HG02798 (cell line): ENCODE results near the gene TBL3.
"Not testable (repeated sequence)": the region's sequence is repeated elsewhere in the genome, so short reads cannot be mapped to it uniquely, and the experiment has no call there.

Source experiments
- ATAC-seq: cut with Tn5 transposase; IDR thresholded peaks from one replicate; pipeline ENCODE4 v1.9.1; 2021; ENCODE audit warnings: mild to moderate bottlenecking; ENCODE audit not compliant: unreplicated experiment, poor library complexity

TBL3 gene

GRCh38 chr16:1942810-1943726 lies 28.8 kb upstream of the TBL3 start, which contains the start of gene MSRB1:
Gene MSRB1, minus strand, starts transcription at chr16:1943199. Its CDS starts 43 bp downstream, at chr16:1943156.
- ATAC-seq: peak; percentile 96

DNA sequence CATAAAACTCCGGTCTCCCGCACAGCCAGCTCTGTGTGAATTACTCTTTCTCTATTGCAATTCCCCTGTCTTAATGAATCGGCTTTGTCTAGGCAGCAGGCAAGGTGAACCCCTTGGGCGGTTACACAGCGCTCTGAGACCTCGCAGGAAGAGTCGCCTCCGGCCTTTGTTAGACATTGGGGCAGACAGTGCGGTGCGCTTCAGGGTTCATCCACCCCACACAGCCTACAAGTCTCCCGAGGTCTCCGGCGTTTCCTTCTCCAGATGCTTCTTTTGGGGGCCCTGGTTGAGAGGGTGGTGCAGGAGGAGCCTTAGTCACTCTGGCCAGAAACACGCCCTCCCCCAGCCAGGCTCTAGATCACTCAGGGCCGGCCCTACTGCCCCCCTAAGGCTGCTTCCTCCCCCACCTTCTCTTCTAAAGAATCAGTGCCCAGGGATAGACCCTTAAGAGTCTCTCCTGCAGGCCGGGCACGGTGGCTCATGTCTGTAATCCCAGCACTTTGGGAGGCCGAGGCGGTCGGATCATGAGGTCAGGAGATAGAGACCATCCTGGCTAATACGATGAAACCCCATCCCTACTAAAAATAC lies 27.1 kb upstream of the TBL3 start:
- no peak for ATAC-seq

- no peak for ATAC-seq
These were observed 26.1 kb upstream of the TBL3 start for GRCh38 chr16:1945559-1946391.

DNA sequence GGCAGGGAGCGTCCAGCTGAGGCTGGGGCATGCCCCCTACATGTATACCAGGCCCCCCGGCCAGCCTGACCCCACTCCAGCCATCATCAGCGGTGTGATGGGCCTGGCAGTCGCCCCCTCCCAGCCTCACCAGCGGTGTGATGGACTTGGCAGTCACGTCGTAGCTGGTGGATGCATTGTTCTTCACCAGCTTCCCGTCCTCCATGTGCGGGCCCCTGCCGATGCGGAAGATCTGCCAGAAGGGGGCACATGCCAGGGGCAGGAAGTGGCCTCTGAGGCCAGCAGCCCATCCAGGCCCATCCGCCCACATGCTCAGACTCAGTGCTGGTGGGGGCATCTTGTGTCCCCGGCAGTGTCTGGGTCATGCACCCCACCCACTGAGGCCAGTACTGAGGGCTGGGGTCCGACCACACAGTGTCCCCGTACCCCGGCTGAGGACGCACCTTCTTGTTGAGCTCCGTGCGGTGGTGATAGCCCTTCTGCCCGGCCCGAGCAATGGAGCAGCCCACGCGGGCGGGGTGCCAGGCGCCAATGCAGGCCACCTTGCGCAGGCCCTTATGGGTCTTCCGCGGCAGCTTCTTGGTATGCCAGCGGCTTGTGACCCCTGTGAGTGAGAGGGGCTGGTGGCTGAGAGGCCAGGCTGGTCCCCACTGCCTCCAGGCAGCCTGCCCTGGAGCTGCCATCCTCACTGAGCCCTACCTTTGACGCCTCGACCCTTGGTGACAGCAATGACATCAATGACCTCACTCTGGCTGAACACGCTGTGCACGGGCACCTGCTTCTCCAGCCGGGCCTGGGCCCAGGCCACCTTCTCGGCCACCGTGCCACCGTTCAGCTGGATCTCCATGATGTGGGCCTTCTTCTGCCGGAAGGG lies 25.1 kb upstream of the TBL3 start:
- no peak for ATAC-seq

DNA sequence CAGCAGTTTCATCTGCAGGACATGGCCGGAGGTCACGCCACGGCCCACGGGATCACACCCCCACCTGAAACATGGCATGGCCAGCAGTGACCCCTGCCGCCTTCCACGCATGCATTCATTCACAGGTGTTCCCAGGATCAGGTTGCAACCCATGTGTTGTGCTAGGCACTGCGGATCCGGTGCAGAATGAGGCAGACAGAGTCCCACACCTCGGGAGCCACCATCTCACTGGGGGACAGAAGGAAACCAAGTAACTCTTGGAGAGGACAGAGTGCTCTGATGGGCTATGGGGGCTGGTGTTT lies 24.5 kb upstream of the TBL3 start:
- ATAC-seq: no peak

DNA sequence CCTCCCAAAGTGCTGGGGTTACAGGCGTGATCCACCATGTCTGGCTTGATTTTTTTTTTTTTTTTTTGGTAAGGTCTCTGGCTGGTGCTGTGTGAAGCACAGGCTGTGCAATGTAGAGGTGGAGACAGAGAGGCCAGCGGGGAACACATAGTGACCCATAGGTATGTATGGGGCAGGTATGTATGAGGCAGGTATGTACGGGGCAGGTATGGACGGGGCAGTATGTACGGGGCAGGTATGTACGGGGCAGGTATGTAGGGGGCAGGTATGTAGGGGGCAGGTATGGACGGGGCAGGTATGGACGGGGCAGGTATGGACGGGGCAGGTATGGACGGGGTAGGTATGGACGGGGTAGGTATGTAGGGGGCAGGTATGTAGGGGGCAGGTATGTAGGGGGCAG lies 22.3 kb upstream of the TBL3 start:
- ATAC-seq: no peak

DNA sequence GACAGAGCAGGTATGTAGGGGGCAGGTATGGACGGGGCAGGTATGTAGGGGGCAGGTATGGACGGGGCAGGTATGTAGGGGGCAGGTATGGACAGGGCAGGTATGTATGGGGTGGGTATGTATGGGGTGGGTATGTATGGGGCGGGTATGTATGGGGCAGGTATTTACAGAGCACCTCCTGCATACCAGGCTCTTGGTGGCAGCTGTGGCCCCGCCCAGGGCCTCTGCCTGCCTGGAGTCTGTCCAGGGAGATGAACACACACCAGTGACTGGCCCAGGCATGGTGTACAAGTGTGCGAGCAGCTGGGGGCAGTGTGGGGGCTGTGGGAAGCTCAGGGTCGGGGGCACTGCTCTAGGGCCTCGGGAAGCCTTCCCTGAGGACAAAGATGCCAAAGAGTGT lies 21.8 kb upstream of the TBL3 start:
- no peak for ATAC-seq

DNA sequence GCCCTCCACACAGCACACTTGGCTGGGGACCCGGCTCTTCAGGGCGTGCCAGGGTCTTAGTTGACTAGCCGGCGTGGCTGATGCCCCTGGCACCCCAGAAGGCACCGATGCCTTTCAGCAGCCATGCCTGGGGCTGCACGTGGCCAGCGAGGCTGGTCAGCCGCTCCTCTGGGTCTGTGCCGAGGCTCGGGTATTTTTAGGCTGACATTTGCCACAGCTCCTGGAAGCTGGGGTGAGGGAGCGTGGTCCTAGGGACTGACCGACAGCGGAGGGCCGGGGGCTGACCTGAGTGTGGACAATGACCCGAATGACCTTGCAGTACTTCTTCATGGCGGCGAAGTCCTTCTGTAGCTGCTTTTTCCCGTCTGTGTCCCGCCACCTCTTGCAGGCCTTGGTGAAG lies 21.3 kb upstream of the TBL3 start:
- ATAC-seq: no peak

DNA sequence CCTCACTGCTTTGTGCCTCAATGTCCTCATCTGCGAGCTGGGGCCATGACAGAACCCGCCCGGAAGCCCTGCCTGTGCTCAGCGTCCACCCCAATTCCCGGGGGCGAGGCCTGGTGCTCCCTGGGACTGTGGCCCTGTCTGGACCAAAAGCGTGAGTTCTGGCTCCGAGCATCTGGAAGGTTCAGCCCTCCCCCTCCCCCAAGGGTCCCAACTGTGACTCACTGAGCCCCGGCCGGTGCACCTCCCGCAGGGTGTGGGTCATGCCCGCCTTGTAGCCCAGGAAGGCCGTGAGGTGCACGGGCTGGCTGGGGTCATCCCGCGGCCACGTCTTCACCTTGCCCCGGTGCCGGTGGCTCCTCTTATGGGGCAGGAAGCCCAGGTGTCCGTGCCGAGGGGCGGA lies 18.1 kb upstream of the TBL3 start:
- ATAC-seq: no peak

DNA sequence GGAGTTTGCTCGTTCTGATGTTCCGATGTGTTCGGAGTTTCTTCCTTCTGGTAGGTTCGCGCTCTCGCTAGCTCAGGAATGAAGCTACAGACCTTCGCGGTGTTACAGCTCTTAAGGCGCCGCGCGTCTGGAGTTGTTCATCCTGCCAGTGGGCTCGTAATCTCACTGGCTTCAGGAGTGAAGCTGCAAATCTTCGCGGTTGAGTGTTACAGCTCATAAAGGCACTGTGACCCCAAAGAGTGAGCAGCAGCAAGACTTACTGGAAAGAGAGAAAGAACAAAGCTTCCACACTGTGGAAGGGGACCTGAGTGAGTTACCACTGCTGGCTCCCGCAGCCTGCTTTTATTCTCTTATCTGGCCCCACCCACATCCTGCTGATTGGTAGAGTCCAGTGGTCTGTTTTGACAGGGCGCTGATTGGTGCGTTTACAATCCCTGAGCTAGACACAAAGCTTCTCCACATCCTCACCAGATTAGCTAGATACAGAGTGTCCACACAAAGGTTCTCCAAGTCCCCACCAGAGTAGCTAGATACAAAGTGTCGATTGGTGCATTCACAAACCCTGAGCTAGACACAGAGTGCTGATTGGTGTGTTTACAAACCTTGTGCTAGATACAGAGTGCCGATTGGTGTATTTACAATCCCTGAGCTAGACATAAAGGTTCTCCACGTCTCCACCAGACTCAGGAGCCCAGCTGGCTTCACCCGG lies 14.3 kb upstream of the TBL3 start:
- not testable (repeated sequence) for ATAC-seq

- ATAC-seq: not testable (repeated sequence)
These were observed 13.7 kb upstream of the TBL3 start for GRCh38 chr16:1958143-1958491.

DNA sequence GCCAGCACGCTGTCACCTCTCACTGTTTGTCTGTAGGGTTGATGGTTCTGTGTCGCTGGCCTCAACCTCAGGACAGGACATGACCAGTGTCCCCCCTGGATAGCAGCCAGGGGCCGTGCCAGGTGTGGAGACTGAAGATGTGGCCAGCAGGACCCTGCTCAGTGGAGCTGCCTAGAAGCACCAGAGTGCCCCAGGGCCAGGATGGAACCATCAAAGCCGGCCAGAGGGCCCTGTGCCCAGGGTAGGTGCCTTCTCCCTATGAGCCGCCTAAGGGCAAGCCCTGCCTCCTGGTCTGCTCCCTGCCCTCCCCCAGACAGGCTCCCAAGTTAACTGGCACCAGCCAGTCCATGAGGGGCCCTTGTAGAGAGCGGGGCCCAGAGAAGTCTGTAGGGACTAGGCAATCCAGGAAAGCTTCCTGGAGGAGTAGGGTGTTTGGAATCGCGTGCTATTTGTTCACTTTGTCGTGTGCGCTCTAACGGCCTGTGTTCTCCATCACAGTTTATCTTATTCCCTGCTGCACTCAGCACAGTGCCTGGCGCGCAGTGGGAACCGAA lies 13.1 kb upstream of the TBL3 start:
- ATAC-seq: no peak

- peak; percentile 81 for ATAC-seq
These were observed 12.4 kb upstream of the TBL3 start, which contains the start of gene NDUFB10 for GRCh38 chr16:1959269-1960039. Gene NDUFB10, plus strand, starts transcription at chr16:1959538. Its CDS starts 87 bp downstream, at chr16:1959625.

DNA sequence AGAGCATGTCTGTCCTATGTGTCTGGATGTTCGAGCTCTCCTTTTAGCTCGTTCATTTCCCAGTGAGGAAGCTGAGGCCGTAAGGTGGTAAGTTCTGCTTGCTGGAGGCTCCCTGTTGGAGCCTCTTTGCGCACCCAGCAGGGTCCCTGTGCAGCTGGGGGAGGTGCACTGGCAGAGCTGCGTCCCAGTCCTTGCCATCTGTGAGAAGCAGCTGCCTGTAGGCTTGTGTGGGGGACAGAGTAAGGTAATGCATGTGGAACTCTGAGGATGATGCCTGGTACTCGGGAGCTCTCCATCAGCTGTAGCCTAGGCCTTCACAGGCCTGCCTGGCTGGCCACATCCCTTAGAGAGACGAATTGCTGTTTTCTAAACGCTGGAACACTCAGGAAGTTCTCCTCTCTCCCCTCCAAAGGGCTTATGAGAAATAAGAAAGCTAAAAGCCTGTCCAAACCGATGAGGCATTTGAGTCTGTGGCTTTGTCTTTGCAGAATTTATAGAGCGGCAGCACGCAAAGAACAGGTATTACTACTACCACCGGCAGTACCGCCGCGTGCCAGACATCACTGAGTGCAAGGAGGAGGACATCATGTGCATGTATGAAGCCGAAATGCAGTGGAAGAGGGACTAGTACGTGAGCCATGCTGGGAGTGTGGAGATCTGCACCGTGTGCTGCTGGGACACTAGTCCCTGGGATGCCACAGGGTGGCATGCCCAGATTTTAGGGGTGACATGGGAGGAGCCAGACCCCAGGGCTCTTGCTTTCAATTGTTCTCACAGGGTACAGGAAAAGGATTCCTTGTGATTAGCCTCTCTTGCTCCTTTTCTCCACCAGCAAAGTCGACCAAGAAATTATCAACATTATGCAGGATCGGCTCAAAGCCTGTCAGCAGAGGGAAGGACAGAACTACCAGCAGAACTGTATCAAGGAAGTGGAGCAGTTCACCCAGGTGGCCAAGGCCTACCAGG lies 10.9 kb upstream of the TBL3 start:
- no peak for ATAC-seq

GRCh38 chr16:1961651-1962067 lies 10.2 kb upstream of the TBL3 start:
- ATAC-seq: no peak

GRCh38 chr16:1962161-1963153 lies 9.4 kb upstream of the TBL3 start:
- ATAC-seq: not testable (repeated sequence)
